Muscle of arm (tissue), 12 donors: ENCODE results near the gene ESYT2. TPM values are rescaled to one million over a fixed set of nuclear protein-coding genes. Genes with fewer than 3 reads are reported as not detected.
"Not testable (repeated sequence)": the region's sequence is repeated elsewhere in the genome, so short reads cannot be mapped to it uniquely, and the experiment has no call there.

ENCODE experiments used
- DNase-seq: peaks from one replicate; pipeline ENCODE4 v3.0.0-alpha.2; 2013
- polyA plus RNA-seq, 12 donors: library from polyadenylated mRNA; unstranded; fragments of 120-200 nt; gene quantifications; one replicate each; pipeline ENCODE4 v1.2.1, GENCODE V29; 2013; ENCODE audit not compliant: insufficient read length in 12 of 12

ESYT2 gene
- polyA plus RNA-seq, 12 donors, result 31.1 to 45.5 (median 35.3) TPM; not detected in 1

GRCh38 chr7:158729646-158730382 lies 99.5 kb downstream of the ESYT2 start:
- no peak for DNase-seq

- DNase-seq, result no peak
Observed at GRCh38 chr7:158728911-158729645, 100.2 kb downstream of the ESYT2 start.

GRCh38 chr7:158727690-158728089 lies 101.6 kb downstream of the ESYT2 start:
- DNase-seq, result no peak

- DNase-seq, result no peak
Observed at GRCh38 chr7:158726277-158726807, 103.0 kb downstream of the ESYT2 start.

- no peak for DNase-seq
Observed at GRCh38 chr7:158725506-158725800, 103.9 kb downstream of the ESYT2 start.

GRCh38 chr7:158724658-158725505 lies 104.4 kb downstream of the ESYT2 start:
- no peak for DNase-seq

GRCh38 chr7:158723714-158724385 lies 105.5 kb downstream of the ESYT2 start:
- no peak for DNase-seq

GRCh38 chr7:158723266-158723665 lies 106.0 kb downstream of the ESYT2 start:
- no peak for DNase-seq

- no peak for DNase-seq
Observed at GRCh38 chr7:158722574-158723237, 106.6 kb downstream of the ESYT2 start.

- no peak for DNase-seq
Observed at GRCh38 chr7:158720112-158720511, 109.2 kb downstream of the ESYT2 start.

GRCh38 chr7:158716802-158717201 lies 112.5 kb downstream of the ESYT2 start:
- no peak for DNase-seq

GRCh38 chr7:158710651-158711102 lies 118.6 kb downstream of the ESYT2 start:
- no peak for DNase-seq

GRCh38 chr7:158707610-158708009 lies 121.7 kb downstream of the ESYT2 start:
- no peak for DNase-seq

GRCh38 chr7:158706710-158707590 lies 122.4 kb downstream of the ESYT2 start:
- no peak for DNase-seq

- no peak for DNase-seq
Observed at GRCh38 chr7:158706273-158706704, 123.0 kb downstream of the ESYT2 start.

GRCh38 chr7:158705234-158705850 lies 124.0 kb downstream of the ESYT2 start:
- no peak for DNase-seq

- DNase-seq, result peak; percentile 95
Observed at GRCh38 chr7:158704524-158705233, 124.6 kb downstream of the ESYT2 start, which contains the start of gene NCAPG2. TSS of gene NCAPG2 (minus strand) at chr7:158704804. CDS start at chr7:158701899, 2,905 bp downstream.

GRCh38 chr7:158703679-158704523 lies 125.4 kb downstream of the ESYT2 start:
- DNase-seq, result not testable (repeated sequence)
